ENCODE measurements around the gene EPN2.
A peak's percentile ranks its signal among the peaks of the same experiment; 100 is the strongest.
"Not testable (repeated sequence)": the region's sequence is repeated elsewhere in the genome, so short reads cannot be mapped to it uniquely, and the experiment has no call there.

The EPN2 gene

DNA sequence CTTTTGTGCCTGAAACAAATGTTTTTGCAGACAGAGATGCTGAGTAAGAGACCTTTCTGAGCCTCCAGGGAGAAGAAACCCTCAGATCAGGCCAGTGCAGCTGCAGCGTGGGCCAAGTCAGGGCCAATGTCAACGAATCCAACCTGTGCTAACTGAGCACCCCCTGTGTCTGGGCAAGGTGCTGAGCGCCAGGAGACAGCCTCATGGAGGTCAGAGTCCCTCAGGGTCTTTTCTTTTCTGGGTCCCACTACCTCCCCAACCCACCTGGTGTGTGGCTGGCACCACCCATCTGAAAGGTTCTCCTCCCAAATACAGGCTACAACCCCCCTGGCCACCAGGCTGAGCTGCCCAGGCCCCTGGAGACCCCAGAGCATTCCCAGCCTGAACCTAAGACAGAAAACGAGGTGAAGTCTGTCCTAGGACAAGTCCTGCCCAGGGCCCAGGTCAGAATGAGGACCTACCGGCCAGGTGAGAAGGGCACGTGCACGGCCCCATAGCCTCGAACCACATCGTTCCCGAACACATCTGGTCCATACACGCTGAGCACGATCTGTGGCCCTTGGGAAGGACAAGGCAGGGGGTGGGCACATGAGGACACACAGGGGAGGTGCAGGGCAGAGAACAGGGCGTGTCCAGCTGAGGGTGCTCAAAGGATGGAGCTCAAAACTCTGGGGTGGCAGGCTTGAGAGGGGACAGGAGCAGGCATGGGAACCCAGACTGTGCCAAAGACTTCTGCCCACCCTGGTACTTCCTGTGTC lies 110.3 kb downstream of the EPN2 start:
- DNase-seq, result no peak

DNA sequence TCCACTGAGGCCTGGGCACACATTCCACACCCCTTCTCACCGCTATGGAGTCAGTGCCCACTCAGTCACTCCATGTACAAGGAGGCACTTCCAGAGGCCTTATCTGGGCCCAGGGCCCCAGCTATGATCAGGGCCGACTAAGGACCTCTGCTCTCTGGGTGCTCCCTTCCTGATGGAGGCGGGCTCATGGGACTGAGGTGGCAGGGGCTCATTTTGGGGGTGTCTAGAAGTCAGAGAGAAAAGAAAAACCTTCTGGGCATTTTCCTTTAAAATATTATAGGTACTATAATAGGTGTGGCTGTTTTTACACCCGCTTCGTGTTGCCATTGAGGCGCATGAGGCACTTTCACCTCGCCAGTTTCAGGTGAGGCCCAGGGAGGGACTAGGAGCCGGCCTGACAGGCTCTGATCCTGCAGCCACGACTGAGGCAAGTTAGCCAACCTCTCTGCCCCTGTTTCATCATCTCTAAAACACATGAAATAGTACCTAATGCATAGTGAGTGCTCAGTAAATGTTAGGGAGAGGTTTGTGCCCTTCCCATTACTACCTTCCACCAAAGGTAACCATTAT lies 111.0 kb downstream of the EPN2 start:
- DNase-seq, result no peak

DNA sequence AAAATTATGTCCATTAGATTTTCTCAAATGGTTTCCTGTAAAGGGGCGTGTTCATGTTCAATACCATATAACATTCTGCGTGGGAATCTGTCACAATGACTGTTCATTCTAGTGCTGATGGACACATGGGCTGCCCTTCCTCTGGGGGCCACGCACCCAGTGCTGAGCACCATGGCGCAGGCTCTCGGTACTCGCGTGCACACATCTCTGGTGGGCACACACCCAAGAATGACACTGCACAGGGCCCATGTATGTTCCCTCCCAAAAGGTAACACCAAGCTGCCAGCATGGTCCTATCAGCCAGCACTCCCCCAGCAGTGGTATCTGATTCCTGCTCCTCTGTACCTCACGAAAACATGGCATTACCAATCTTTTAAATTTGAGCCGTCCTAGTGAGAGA lies 111.6 kb downstream of the EPN2 start:
- DNase-seq, result no peak

DNA sequence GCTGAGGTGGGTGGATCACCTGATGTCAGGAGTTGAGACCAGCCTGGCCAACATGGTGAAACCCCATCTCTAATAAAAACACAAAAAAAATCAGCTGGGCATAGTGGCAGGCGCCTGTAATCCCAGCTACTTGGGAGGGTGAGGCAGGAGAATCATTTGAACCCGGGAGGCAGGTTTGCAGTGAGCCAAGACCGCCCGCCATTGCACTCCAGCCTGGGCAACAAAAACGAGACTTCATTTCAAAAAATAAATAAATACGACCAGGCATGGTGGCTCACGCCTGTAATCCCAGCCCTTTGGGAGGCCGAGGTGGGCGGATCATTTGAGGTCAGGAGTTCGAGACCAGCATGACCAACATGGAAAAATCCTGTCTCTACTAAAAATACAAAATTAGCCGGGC lies 116.2 kb downstream of the EPN2 start:
- not testable (repeated sequence) for DNase-seq

DNA sequence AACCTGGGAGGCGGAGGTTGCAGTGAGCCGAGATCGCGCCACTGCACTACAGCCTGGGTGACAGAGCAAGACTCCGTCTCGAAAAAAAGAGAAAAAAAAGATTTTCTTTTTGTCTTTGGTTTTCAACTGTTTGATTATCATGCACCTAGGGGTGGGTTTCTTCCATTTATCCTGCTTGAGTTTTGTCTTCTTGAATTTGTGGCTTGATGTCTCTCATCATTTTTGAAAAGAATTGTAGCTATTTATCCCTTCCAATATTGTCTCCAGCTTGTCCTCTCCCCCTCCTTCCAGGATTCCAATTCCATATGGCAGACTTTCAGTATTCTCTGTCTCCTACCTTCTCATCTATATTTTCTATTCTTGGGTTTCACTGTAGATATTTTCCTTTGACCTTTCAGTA lies 117.6 kb downstream of the EPN2 start:
- no peak for DNase-seq

DNA sequence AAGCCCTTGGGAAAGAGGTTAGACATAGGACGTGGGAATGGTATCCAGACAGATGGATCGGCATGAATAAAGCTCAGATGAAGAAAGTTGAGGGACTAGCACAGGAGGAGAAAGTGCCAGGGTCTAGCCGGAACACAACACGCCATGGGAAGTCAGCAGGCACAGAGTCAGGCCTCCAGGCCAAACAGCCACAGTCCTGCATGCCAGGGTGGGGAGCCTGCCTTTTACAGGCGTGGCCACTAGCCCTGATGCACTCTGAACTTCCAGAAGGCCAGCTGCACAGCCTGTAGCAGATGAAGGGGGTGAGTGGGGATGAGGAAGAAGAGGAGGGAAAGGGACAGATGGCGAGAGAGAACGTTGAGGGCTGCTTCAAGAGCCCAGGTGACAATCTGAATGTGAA lies 120.2 kb downstream of the EPN2 start:
- no peak for DNase-seq

DNA sequence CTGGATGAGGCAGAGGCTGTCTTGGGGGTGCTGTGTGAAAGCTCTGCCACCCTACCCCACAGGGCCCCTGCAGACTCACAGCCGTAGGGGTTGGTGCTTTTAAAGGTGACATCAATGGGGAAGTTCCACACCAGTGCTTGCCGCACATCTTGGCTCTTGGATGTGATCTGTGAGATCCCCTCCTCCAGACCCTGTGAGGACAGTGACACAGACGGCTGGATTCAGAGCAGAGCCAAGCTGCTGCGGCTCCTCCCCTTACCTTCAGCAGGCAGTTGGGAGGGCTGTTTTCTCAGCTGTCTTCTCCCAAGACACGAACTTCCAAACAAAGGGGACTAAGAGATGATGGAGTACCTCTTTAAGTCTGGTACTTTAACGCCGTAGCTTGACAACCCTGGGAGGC lies 120.6 kb downstream of the EPN2 start:
- DNase-seq, result no peak

DNA sequence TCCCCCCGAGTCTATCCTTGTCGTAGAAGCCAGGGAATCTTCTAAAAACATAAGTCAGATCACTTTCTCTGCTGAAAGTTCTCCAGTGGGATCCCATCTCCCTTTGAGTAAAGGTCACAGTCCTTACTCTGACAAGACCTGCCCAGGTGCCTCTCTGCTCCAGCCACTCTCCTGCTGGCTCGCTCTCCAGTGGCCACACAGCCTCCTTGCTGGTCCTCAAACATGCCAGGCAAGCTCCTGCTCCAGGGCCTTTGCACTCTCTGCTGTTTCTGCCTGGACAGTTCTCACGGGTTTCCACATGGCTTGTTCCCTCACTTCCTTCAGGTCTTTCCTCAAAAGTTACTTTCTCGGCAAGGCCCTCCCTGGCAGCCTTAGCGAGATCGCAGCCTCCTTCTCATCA lies 122.0 kb downstream of the EPN2 start:
- DNase-seq, result no peak

DNA sequence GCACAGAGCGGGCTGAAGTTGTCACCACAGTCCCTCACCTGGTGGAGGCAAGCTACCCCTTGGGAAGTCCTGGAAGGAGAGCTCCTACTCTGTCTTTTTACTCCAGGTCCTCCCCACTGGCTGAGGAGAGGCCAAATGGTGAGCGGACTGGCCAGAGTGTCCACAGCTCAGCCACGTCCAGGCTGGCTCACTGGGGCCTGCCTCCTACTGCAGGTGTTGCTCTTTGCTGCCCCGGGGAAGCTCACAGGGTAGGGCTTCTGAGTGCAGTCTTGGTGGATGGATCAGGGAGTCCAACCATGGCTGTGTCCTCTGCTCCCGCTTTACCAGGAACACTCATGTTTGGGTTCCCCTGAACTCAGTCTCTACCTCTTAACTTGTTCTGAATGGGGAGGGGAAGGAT lies 122.7 kb downstream of the EPN2 start:
- no peak for DNase-seq

DNA sequence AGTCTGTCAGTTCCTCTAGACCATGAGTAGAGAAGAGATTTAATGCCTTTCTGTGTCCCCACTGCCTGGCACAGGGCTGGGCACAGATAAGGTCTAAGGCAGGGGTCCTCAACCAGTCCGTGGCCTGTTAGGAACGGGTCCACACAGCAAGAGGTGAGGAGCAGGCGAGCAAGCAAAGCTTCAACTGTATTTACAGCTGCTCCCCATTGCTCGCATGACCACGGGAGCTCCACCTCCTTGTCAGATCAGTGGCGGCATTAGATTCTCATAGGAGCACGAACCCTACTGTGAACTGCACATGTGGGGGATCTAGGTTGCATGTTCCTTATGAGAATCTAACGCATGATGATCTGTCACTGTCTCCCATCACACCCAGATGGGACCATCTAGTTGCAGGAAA lies 123.6 kb downstream of the EPN2 start:
- no peak for DNase-seq

DNA sequence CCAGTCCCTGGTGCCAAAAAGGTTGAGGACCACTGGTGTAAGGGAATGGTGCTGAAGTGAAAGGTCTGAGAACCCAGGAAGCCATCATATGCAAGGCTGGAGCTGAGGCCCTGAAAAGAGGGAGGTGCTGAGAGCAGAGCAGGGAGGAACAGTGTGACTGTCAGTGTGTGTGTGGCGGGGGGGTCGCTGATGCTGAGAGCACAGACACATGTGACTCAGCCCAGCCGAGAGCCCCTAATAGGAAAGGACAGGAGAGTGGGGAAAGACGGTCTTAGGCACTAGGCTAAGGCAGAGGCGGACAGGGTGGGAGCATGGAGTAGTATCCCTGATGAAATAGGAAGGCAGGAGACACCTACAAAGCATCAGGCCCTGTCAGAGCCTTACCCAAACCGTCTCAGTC lies 124.2 kb downstream of the EPN2 start:
- no peak for DNase-seq

DNA sequence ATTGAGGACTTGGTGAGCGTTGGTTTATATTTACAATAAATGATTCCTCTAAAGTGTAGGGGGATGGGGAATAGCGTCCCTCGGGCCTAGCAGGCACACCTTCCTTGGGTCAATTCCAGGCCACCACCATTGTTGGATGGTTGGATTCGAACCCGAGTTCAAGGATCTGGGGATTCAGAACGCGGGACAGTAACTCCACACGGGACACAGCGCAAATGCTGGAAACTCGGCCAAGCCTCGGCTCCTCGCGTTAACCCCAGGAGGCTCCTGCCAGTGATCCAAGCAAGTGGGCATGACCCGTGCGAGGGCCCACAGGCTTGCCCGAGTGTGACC lies 124.7 kb downstream of the EPN2 start:
- no peak for DNase-seq

DNA sequence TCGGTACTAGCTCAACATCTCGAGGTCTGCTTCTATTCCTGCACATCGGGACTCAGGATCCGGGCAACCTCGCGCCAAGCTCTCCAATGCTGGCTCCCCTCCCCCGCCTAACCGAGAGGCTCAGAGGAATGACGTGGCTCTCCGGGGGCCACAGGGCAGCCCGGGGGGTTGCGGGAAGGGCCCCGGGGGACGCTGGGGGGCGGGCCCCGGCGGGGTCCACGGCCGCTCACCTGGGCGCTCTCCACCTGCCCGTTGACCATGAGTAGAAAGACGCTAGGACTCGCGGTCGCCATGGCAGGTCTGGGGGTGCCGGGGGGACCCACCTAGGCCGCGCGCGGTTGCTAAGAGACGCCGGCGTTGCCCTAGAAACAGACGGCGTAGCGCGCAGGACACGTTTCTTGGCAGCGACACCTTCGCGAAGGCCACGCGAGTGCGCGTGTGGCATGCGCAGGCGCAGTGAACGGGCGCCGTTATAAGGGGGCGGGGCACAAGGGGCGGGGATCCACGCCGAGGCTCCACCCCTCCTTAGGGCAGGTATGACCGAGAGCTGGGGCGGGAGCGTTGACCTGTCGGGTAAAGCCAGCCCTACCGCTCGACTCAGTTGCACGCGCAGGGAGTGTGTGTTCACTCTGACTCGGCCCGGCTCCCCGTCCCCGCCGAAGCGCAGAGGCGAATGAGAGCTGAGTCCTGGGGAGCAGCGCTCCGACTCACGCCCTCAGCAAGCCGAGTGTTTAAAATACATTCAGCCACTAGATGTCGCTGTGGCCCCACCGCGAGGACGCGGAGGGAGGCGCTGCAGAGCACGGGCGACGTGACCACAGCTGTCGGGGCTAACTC lies 125.3 kb downstream of the EPN2 start, which contains the start of gene B9D1:
Gene B9D1, minus strand, starts transcription at position 447 of the 837 bp plus-strand sequence. Its CDS starts 154 bp downstream, at position 293.
- peak; percentile 91 for DNase-seq

DNA sequence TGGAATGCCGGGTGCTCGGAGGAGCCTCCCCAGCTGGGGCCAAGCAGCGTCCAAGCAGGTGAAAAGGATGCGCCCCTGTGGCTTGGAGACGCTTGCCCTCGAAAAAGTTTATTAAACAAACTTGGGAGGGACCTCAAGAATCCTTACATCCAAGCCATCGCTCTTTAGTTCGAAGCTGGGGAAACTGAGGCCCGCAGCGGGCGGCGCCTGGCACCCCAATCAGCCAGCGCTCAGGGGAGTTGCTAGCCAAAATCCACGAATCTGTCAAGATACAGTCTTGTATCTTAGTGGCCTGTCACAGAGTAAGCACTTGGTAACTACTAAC lies 125.9 kb downstream of the EPN2 start:
- DNase-seq, result no peak

DNA sequence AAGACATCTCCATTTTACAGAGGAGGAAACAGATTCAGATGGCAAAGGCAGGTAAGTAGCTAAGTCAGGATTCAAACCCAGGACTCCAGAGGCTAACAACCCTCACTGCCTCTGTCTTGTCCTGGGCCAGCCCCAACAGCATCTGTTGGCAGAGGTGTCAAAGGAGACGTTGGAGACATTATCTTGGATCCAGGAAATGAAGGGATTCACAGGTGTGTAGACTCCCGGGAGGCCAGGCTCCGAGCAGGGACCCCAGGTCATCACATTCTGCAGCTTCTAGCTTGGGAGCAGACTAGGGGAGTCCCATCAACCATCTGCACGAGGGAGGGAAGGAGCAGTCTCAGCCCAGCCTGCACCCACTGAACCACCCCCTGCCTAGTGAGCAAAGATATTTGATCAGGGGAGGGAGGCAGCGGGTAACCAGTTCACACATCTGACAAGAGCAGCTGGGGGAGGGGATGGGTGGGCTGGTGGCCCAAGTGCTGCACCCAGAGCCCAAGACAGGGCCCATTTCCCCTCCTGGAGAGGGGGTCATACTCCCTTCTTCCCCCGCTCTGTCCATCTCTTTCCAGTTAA lies 126.4 kb downstream of the EPN2 start:
- no peak for DNase-seq

DNA sequence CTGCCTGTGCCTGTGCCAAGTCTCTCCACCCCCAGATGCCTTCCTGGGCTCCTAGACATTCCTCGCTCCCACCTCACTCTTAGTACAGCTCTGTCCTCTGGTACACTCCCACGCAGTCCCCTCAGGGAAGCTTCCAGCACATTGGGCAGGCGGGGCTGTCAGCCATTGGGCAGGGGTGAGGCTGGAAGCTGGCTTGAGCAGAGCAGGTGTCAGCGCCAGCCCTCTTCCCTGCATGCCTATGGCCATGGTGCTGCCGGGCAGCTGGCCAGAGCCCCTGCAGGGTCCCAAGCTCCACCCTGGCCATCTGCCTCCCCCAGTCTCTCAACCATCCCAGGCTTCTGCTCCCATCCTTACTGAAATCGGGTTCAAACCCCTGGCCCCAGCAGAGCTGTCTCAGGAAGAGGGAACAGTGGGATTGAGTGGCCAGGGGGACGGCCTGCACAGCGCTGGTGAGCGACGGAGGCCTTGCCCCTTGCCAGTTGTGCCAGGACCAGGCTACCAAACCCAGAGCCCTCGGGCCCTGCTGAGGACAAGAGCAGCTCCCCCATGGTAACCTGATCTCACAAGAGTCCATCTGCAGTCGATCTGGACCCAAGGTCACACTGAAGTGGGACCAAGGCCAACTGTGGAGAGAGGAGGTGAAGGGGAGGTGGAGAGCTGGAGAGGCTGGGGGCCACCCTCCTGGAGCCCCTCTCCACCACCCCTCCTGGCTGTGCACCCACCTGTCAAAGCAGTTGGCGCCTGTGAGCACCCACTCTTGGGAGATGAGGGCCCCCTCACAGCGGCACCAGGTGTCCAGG lies 127.7 kb downstream of the EPN2 start:
- no peak for DNase-seq

DNA sequence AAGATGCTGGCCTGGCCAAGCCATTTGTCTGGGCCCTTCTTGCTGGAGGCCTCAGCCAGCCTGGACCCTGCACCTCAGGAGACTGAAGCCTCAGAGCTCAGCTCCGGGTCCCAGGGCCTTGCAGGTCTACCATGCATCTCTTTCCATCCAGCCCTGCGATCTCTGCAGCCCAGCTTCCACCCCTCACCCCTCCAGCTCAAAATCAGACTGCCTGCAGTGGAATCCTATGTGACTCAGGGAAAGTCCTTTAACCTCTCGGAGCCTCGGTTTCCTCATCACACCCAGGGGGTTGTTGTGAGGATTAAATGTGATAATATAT lies 128.3 kb downstream of the EPN2 start:
- no peak for DNase-seq

DNA sequence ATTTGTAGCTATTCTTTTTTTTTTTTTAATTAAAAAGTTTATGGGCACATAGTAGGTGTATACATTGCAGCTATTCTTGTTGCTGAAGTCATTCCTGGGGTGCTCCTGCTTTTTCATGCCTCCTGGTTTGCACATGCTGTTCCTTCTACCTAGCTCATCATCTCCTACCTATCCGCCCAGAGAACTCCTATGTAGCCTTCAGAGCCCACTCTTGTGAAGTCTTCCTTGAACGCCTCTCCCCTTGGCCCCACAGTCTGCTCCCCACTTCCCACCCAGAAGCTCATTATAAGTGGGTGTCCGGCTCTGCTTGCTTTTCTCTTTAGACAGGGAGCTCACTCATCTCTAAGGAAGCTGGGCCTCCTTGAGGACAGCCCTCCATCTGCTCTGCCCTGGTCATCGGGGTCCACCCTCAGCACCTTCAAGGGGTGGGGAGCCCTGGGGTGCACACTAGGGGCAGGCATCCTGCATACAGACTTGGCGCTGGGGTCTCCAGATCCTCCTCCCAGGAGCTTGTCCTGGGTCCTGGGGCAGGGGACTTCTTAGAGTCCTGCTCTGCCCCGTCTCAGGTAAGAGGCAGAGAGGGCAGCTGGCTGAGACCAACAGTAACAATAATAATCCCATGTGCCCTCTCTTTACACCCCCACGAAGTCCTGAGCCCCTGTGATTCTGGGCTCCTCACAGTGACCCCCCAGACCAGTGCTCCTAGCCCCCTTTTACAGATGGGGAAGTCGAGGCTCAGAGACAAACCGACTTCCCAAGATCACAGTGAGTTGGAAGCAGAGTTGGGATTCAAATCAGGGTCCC lies 128.9 kb downstream of the EPN2 start:
- no peak for DNase-seq

DNA sequence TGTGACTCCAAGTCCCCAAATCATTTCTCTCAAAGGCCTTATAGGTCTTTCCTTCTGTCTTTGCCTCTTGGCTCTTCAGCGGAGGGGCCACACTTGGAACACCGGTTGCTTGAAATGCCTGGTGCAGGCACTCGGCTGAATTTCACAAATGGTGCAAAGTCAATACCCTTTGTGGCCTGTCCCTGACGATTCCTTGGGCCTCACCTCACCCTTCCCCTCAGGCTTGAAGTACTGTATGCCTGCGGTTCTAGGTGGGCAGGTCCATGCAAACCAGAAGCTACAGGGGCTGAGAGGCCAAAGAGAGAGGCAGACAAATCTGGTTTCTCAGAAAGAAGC lies 129.4 kb downstream of the EPN2 start:
- no peak for DNase-seq

DNA sequence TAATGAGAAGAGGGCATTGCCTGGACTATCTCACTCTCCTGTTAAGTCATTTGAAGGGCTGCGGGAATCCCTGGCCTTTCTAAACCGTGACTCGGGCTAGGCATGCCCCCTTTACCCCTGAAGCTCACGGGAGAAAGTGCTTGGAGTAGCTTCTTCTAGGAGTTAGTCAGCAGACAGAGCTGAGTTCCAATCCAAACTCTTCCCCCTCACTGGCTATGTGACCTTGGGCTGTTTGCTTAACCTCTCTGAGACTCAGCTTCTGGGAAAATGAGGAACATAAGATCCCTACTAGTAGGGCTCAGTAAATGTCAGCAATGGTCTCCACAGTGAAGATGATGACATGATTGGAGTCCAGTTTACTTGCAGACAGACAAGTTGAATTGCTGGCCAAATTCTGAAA lies 131.1 kb downstream of the EPN2 start:
- DNase-seq, result no peak

DNA sequence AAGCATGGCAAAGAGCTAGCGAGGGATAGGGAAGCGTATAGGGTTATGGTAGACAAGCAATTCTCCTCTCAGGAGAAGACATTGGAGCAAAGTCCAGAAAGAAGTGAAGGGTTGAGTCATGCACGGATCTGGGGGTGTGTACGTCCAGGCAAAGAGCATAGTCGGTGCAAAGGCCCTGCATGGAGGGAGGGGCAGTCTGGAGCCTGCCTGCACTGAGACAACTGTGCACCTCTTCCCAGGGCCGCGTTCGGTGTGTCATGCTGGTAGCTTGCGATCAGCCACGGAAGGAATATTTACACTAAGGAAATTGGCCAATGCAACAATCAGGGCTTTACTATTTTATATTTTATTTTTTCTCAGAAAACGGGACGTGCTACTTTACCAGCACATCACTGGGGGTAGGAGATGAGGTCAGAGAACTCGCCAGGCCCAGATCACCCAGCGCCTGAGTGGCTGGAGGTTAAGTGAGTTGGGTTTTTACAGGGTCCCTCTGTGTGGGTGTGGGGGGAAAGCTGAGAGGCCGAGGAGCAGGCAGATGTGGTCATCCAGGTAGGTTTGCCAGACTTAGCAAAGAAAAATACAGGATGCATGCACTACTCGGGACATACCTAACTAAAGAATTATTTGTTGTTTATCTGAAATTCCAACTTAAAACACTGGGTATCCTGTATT lies 132.1 kb downstream of the EPN2 start:
- DNase-seq, result no peak

All from activated effector memory CD4-positive, alpha-beta T cell treated with Interleukin-2 at 50 U/mL for 16 hours (primary cell).